HG02973 (cell line): Measurements from ENCODE around the gene PCSK9.
A peak's percentile ranks its signal among the peaks of the same experiment; 100 is the strongest.

Experiments
- ATAC-seq: cut with Tn5 transposase; IDR thresholded peaks from one replicate; pipeline ENCODE4 v1.9.1; 2021; ENCODE audit warnings: moderate library complexity; ENCODE audit not compliant: unreplicated experiment

PCSK9 gene

DNA sequence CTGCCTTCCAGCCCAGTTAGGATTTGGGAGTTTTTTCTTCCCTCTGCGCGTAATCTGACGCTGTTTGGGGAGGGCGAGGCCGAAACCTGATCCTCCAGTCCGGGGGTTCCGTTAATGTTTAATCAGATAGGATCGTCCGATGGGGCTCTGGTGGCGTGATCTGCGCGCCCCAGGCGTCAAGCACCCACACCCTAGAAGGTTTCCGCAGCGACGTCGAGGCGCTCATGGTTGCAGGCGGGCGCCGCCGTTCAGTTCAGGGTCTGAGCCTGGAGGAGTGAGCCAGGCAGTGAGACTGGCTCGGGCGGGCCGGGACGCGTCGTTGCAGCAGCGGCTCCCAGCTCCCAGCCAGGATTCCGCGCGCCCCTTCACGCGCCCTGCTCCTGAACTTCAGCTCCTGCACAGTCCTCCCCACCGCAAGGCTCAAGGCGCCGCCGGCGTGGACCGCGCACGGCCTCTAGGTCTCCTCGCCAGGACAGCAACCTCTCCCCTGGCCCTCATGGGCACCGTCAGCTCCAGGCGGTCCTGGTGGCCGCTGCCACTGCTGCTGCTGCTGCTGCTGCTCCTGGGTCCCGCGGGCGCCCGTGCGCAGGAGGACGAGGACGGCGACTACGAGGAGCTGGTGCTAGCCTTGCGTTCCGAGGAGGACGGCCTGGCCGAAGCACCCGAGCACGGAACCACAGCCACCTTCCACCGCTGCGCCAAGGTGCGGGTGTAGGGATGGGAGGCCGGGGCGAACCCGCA lies at the start of gene PCSK9:
Gene PCSK9 (plus strand): TSS at position 207 of the 741 bp plus-strand sequence. CDS start 290 bp downstream, at position 497.
- no peak for ATAC-seq

DNA sequence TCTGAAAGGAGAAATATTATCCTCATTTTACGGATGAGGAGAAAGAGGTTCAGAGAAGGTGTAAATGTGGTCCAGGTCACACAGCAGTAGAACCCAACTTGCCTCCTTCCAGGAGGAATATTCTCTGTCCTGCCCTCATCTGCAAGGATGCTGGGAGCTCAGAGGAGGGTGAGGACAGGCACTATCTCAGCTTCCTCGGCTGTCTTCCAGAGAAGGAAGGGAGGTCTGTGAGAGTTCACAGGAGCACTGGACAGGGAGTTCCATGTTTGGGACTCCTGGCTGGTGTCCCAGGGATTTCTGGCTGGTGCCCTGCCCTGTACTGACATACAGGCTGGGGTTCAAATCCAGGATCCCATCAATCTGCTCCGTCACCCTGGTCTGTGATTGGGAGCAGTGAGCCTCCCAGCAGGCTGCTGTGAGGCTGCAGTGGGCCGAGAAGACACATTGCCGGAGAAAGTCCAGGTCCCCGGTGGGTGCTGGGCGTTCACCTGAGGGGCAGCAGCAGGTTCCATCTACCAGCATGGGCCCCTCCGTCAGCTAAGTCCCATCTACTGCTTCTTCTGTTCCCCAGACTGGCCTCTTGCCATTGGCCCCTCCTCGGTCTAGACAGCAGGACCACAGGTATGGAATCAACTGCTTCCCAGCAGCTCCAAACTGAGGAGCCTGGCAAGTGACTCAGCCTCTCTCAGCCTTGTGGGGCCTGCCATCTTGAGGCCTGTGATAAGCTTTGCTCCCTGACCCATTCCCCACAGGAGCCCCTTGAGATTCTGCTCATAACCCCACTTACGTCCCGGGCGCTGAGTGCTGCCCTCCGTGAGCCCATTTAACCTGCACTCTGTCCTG lies 49.2 kb upstream of the PCSK9 start:
- no peak for ATAC-seq

GRCh38 chr1:54990916-54991315 lies 48.4 kb upstream of the PCSK9 start:
- ATAC-seq, result no peak

DNA sequence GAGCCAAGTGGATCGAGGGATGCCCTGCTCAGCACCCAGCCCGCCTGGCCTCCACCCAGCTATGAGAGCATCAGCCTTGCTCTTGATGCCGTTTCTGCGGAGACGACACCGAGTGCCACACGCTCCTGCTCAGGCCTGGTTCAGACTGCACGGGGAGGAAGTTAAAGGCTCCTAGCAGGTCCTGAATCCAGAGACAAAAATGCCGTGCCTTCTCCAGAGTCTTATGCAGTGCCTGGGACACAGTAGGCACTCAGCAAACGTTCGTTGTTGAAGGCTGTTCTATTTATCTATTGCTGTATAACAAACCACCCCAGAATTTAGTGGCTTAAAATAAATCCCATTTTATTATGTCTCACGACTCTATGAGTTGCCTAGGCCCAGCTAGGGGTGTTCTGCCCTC lies 47.4 kb upstream of the PCSK9 start:
- ATAC-seq, result no peak

- ATAC-seq, result no peak
Measured at GRCh38 chr1:54993140-54993539, 46.2 kb upstream of the PCSK9 start.

- no peak for ATAC-seq
Measured at GRCh38 chr1:54994355-54994990, 44.9 kb upstream of the PCSK9 start.

GRCh38 chr1:54995013-54995760 lies 44.2 kb upstream of the PCSK9 start:
- no peak for ATAC-seq

GRCh38 chr1:54995835-54996234 lies 43.5 kb upstream of the PCSK9 start:
- no peak for ATAC-seq

- ATAC-seq, result peak; percentile 64
Measured at GRCh38 chr1:54996359-54996868, 42.9 kb upstream of the PCSK9 start.

DNA sequence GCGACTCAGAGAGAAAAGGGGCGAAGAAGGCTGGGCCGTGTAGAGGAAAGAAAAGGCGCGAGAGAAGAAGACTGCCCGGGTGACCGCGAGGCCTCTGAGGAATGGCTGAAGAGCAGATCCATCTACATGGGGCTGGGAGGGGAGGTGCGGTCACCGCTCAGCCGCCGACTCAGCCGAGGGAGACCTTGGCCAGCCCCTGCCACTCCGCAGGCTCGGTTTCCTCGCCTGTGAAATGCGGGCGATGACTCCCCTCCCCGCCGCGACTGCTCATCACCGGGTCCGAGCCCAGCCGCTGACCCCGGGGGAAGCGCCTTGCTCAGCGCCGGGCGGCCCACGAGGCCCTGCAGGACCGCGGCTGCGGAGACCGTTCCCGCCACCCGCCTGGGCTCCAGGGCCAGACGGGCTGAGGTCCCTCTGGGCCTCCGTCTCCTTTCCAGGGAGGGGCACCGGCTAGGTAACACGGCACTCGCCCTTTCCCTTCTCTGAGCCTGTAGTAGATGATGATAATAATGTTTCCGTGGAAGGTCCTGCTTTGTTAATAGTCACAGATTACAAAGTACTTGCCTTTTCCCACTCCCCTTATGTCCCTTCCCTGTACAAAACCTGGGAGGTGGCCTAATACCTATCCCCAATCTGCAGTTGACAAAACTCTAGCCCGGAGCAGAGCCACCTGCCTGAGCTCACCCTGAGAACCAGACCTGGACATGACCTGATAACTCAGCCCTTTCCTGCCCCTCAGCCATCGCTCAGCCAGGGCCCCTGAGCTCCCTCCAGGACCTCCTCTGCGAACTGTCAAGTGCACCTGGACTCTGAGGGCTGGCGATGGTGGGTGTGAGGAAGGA lies 42.3 kb upstream of the PCSK9 start:
- no peak for ATAC-seq

GRCh38 chr1:54997711-54997986 lies 41.7 kb upstream of the PCSK9 start:
- no peak for ATAC-seq

GRCh38 chr1:54998100-54998499 lies 41.2 kb upstream of the PCSK9 start:
- ATAC-seq, result no peak

DNA sequence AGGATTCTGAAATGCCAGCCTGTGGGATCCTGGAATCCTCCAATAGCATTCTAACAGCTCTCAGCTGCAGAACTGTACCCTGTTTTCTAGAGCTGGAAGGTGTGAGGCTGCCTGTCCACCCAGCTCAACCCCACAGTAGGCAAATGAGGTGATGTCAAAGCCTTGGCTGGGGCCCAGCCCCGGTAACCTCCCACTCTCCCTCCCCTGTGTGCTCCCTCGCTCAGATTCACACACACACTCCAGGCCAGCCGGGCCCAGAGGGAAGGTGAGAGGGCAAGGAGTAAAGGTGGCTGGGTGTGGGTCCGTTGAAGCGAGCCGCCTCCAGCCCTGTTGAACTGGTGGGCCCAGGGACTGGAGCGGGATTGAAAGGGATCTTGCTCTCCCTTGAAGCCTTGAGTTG lies 40.7 kb upstream of the PCSK9 start, which contains the start of gene BSND:
Gene BSND (plus strand): TSS at position 257 of the 400 bp plus-strand sequence. CDS start 254 bp downstream, outside the sequence.
- ATAC-seq, result no peak

DNA sequence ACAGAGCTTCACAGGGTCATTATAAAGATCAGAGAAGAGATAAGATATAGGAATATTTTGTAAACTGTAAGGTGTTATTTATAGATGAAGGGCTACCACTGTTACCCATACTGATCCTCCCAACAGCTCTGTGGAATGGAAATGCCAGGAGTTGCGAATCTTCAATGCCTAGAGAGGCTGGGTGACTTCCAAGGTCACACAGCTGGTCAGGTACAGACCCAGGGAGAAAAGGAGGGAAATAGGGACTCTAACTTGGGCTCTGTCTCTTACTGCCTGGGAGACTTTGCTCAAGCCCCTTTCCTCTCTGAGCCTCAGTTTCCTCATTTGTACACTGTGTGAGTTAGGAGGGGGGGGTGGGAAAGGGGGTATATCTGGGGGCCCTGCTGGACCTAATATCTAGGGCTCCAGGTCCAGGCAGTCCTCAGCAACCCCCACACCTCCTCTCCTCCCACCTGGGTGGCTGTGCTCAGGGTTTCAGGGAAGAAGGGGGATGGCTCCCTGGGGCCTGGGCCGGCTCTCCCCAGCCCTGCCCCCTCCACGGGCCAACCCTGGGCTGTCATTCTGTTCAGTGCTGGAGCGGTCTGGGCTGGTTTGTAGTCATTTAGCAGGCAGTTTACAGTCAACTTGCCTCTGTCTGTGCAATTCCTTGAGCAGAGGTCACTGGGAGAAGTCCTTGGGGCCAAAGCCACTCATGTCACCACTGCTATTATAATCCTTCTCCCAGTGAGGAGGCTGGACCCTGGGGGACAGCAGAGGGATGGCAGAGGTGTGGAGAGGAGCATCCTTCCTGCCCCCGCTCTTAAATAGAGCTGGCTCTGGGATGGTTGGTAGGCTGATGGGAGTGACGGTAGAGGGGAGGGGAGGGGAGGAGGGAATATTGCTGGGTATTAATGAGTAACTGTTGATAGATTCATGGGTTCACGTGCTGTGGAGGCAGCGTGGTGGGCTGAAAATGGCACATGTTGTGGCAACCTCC lies 39.0 kb upstream of the PCSK9 start:
- no peak for ATAC-seq

DNA sequence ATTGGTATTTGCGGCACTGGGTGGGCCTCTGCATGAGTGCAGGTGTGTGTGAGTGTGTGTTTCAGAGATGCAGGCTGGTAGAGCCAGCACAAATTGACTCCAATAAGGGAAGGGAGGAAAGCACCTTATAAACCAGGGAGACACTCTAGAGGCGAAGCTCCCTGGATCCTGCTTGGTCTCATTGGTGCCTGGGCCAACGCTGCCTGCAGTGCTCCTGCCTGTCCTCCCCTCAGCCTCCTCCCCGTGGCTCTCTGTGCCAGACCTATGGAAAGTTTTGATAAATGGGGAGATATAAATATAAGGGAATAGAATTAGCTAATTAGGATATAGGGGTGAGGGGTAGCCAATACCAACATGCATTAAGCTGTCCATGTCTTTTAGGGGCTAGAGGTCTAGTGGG lies 38.0 kb upstream of the PCSK9 start:
- ATAC-seq, result no peak

- ATAC-seq, result no peak
Measured at GRCh38 chr1:55002686-55003085, 36.7 kb upstream of the PCSK9 start.

DNA sequence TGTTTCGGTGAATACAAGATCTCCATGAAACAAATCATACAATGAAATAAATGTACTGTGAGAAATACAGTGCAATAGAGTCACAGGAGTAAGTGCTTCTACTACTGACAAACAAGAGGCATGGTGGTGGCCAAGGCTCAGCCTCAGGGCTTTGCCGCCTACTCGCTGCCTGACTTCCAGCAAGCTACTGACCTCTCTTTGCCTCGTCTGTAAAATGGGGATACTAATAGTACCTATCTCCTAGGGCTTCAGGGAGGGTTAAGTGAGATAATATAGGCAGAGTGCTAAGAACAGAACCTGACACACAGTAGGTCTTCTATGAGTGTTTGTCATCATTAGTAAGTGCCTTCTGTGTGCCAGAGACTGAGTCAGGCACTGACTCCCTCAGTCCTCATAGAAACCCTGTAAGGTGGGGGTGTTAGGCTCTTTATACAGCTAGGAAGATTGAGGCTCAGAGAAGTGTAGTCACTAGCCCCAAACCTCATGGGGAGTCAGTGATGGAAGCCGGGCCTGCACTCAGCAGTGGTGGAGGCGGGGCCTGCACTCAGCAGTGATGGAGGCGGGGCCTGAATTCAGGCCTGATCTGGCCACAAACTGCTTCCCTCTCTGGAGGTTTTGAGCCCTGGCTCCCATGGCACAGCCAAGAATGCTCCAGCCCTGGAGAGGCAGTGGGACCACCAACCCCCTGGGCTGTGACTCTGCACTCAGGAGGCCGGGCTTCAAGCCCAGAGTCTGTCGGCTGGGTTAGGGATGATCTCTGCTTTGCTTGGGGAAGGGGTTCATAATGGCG lies 33.8 kb upstream of the PCSK9 start:
- no peak for ATAC-seq

DNA sequence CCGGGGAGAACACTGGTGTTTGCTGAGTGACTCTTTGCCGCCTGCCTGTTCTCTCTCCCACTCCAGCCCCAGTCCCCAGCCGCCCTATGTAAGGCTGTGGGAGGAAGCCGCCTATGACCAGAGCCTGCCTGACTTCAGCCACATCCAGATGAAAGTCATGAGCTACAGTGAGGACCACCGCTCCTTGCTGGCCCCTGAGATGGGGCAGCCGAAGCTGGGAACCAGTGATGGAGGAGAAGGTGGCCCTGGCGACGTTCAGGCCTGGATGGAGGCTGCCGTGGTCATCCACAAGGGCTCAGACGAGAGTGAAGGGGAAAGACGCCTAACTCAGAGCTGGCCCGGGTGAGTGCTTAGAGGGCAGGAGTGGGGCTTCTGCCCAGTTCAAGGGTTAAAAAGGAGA lies 32.4 kb upstream of the PCSK9 start:
- no peak for ATAC-seq
